ENCODE measurements around the gene TMC6.

Gene TMC6

GRCh38 chr17:78144736-78145641 is 16.4 kb upstream of the TMC6 start:
- no peak overlapping the region for H3K4me3 ChIP-seq (ENCODE audit: low read depth in 1 of 2, low read length in 2 of 2)
- H4K20me1 ChIP-seq (ENCODE audit: insufficient read depth, low read length): no peaks in the 10 kb centered on the region; the same call in 1 of the 2 replicates
- no peaks in the 10 kb centered on the region for H3K36me3 ChIP-seq (ENCODE audit: insufficient read depth, low read length)
- TF ChIP-seq EZH2 (IDR thresholded peaks at IDR 0.05; ENCODE audit: borderline replicate concordance, low read depth, low read length, severe bottlenecking) (no peak), CTCF (IDR thresholded peaks at IDR 0.05; ENCODE audit: borderline replicate concordance, extremely low read depth, low read length, poor library complexity, severe bottlenecking) (no peak)
- H2AFZ ChIP-seq (ENCODE audit: low read depth, low read length): no peak overlapping the region
- no peak overlapping the region for H3K27ac ChIP-seq (ENCODE audit: low read length)
- H3K9me3 ChIP-seq (ENCODE audit: insufficient read depth, low read length, severe bottlenecking): no peaks in the 10 kb centered on the region
- ATAC-seq (ENCODE audit: insufficient read depth, low read depth) (no peak), DNase-seq (no peak)
- H3K4me2 ChIP-seq (ENCODE audit: insufficient read depth, low read length): no peak overlapping the region
- no peak overlapping the region for H3K9ac ChIP-seq (ENCODE audit: low read depth, low read length)
- H3K4me1 ChIP-seq (ENCODE audit: insufficient read depth, low read length): no peaks in the 10 kb centered on the region
- H3K79me2 ChIP-seq (ENCODE audit: insufficient read depth, low read length): no peaks in the 10 kb centered on the region
- no peaks in the 10 kb centered on the region for H3K27me3 ChIP-seq (ENCODE audit: insufficient read depth, low read length, poor library complexity)

- Histone ChIP-seq H3K4me2 (ENCODE audit: insufficient read depth, low read length) (no peak overlapping the region), H3K79me2 (ENCODE audit: insufficient read depth, low read length) (no peaks in the 10 kb centered on the region), H3K9ac (ENCODE audit: low read depth, low read length) (no peak overlapping the region), H3K27me3 (ENCODE audit: insufficient read depth, low read length, poor library complexity) (no peaks in the 10 kb centered on the region), H3K27ac (ENCODE audit: low read length) (no peak overlapping the region), H3K9me3 (ENCODE audit: insufficient read depth, low read length, severe bottlenecking) (no peaks in the 10 kb centered on the region), H3K4me1 (ENCODE audit: insufficient read depth, low read length) (no peaks in the 10 kb centered on the region), H3K36me3 (ENCODE audit: insufficient read depth, low read length) (no peaks in the 10 kb centered on the region), H4K20me1 (ENCODE audit: insufficient read depth, low read length) (no peaks in the 10 kb centered on the region; the same call in 1 of the 2 replicates), H3K4me3 (ENCODE audit: low read depth in 1 of 2, low read length in 2 of 2) (no peak overlapping the region), H2AFZ (ENCODE audit: low read depth, low read length) (no peak overlapping the region)
- ATAC-seq (ENCODE audit: insufficient read depth, low read depth) (no peak), DNase-seq (no peak)
- no peak for TF ChIP-seq EZH2 (IDR thresholded peaks at IDR 0.05; ENCODE audit: borderline replicate concordance, low read depth, low read length, severe bottlenecking)
- no peak for TF ChIP-seq CTCF (IDR thresholded peaks at IDR 0.05; ENCODE audit: borderline replicate concordance, extremely low read depth, low read length, poor library complexity, severe bottlenecking)
These were observed 15.7 kb upstream of the TMC6 start for GRCh38 chr17:78144147-78144719.

- H3K27ac ChIP-seq (ENCODE audit: low read length): no peak overlapping the region
- H3K4me2 ChIP-seq (ENCODE audit: insufficient read depth, low read length): no peak overlapping the region
- H3K4me3 ChIP-seq (ENCODE audit: low read depth in 1 of 2, low read length in 2 of 2): no peak overlapping the region
- H2AFZ ChIP-seq (ENCODE audit: low read depth, low read length): no peak overlapping the region
- no peak for TF ChIP-seq CTCF (IDR thresholded peaks at IDR 0.05; ENCODE audit: borderline replicate concordance, extremely low read depth, low read length, poor library complexity, severe bottlenecking)
- no peak for TF ChIP-seq EZH2 (IDR thresholded peaks at IDR 0.05; ENCODE audit: borderline replicate concordance, low read depth, low read length, severe bottlenecking)
- no peaks in the 10 kb centered on the region for H3K4me1 ChIP-seq (ENCODE audit: insufficient read depth, low read length)
- no peak overlapping the region for H3K9ac ChIP-seq (ENCODE audit: low read depth, low read length)
- peaks cover under 1% of the 10 kb centered on the region; the same call in 1 of the 2 replicates for H4K20me1 ChIP-seq (ENCODE audit: insufficient read depth, low read length)
- no peaks in the 10 kb centered on the region for H3K36me3 ChIP-seq (ENCODE audit: insufficient read depth, low read length)
- H3K79me2 ChIP-seq (ENCODE audit: insufficient read depth, low read length): no peaks in the 10 kb centered on the region
- ATAC-seq (ENCODE audit: insufficient read depth, low read depth) (no peak), DNase-seq (no peak)
- H3K27me3 ChIP-seq (ENCODE audit: insufficient read depth, low read length, poor library complexity): no peaks in the 10 kb centered on the region
- H3K9me3 ChIP-seq (ENCODE audit: insufficient read depth, low read length, severe bottlenecking): no peaks in the 10 kb centered on the region
These were observed 14.9 kb upstream of the TMC6 start for GRCh38 chr17:78143214-78144146.

Measured in DND-41 (cell line).